Stimulated activated CD4-positive, alpha-beta T cell treated with anti-CD3 and anti-CD28 coated beads, TNF-alpha, amount 100 ng/mL, for 1 hour (primary cell): ENCODE data around the gene ABO.
"Not testable (repeated sequence)": the region's sequence is repeated elsewhere in the genome, so short reads cannot be mapped to it uniquely, and the experiment has no call there.

Experiments
- DNase-seq, 3 donors: peaks; one replicate each; pipeline ENCODE4 v3.0.0-alpha.2; 2020; ENCODE audit warnings: low read depth in 3 of 3, low spot score in 1 of 3

The ABO gene

DNA sequence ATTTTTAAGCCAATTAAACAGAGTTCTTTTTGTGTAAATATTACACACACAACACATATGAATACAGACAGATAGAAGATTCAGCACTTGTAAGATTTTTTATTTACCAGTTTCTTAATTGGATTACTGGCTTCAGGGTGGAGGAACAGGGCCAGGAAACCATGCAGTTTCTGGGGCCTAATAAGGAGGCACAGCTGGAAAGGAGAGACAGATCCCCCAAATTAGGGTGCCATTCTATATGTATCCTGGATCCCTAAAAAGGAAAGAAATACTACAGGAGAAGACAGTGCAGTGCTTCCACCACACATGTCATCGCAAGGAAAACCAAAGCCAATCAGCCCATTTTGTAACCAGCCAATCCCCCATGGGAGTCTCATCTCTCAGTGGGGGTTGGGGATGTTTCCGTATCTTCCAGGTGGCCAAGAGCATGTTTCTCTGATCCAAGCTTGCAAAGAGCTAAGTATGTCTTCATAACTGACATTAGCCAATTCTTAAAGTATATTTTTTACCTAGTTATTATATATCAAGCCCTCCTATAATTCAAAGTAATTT, 15.8 kb upstream of the ABO start:
- DNase-seq, result no peak

DNA sequence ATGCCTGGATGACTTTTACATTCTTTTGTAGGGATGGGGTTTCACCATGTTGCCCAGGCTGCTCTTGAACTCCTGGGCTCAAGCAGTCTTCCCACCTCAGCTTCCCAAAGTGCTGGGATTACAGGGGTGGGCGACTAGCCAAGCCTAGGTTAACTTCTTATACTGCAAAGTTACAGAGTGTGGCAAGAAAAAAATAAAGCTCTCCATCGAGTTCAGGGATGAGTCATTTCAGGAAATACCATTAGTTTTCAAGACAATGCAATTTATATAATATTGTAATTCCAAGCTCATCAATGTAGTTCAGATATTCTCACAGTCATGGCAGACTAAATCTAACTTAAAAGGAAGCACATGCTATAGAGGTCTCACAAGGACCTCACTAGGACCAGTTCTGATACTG, 11.5 kb upstream of the ABO start:
- DNase-seq, result no peak

DNA sequence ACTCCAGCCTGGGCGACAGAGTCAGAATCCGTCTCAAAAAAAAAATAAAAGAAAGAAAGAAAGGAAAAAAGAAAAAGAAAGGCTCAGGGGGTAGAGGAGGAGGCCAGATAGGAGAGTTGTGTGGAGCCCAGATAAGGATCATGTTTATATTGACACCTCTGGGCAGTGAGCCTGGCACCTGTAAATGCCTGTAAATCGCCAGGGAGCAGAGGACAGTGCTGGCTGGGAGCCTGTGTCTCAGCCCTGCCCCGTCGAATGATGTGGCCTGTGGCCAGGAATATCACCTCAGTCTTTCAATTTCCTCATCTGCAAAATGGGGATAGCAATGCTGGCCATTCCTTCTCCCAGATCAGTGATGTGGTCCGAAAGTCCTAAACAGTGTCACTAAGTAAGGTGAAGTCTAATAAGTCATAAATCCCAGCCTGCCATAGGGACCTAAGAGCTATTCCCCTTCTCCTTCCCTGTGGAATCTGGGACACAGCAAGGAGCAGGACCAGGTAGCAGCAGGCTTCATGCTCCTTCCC, 10.3 kb upstream of the ABO start:
- DNase-seq, result no peak

GRCh38 chr9:133284362-133284761, 9.4 kb upstream of the ABO start:
- DNase-seq, result no peak

GRCh38 chr9:133283255-133284032, 8.4 kb upstream of the ABO start:
- not testable (repeated sequence) for DNase-seq

DNA sequence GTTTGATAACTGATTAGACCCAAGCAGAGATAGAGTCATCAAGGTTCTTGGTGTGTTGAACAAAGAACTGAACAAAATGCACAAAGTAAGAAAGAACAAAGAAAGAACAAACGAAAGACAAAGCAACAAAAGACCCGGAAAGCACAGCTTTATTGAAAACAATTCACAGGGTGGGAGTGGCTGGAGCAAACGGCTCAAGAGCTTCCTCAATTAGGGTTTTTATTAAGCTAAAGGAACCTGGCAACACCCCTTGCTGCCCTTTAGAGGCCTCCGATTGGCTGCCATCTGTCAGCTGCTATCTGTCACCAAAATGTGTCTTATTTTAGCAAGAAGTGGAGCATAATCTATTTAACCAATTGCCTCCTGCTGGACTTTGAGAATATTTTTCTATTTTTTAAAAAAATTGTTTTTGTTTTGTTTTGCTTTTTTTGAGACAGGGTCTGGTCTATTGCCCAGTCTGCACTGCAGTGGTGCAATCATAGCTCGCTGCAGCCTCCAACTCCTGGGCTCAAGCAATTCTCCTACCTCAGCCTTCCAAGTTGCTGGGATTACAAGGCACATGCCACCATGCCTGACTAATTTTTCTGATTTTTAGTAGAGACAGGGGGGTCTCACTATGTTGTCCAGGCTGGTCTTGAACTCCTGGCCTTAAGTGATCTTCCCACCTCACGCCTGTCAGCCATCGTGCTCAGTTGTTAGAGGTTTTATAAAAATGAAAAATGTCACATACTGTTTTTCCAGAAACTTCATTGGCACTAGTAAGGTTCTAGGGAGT, 7.7 kb upstream of the ABO start:
- no peak for DNase-seq

- DNase-seq, result no peak
These were observed 5.4 kb upstream of the ABO start for GRCh38 chr9:133280392-133280791.

DNA sequence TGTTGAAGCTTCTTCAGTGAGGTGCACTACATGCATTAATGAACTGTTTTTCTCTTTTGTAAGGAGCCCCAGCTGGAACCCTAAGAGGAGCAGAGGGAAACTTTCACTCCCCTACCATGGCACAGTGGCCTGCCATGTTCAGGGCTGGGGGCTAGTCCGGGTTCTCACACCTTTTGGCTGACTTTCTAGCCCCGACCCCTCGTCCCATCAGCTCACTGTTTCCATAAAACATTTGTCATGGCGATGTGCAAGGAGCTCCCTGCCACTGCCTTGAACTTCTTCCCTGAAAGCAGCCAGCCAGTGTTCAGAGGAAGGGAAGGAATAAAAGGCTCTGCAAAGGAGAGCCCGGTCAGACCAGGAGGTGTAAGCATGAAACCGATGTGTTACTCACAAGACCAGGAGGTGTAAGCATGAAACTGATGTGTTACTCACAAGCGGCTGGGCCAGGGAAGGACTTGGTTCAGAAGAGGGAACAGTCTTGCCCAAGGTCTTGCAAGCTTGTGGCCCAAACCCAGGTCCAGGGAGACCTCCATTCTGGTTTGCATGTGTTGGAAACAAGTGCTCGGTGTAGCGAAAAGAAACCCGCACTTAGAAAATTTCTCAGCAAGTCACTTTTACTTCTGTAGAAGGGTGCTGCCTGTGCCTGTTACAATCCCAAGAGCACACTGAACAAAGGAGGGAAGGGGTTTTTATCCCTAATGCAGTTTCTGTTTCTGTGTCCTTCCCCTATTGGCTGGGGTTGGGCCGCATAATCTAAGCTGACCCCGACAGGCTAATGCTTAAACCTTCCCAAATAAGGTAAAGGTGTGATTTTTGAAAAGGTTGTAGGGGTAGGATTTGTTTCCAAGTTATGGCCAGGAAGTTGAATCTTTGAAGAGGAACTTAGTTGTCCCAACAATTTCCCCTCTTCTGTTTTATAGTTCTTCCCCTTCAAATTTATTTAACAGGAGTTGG, 3.4 kb upstream of the ABO start:
- no peak for DNase-seq

- no peak for DNase-seq
These were observed 2.5 kb upstream of the ABO start for GRCh38 chr9:133277467-133277866.

DNA sequence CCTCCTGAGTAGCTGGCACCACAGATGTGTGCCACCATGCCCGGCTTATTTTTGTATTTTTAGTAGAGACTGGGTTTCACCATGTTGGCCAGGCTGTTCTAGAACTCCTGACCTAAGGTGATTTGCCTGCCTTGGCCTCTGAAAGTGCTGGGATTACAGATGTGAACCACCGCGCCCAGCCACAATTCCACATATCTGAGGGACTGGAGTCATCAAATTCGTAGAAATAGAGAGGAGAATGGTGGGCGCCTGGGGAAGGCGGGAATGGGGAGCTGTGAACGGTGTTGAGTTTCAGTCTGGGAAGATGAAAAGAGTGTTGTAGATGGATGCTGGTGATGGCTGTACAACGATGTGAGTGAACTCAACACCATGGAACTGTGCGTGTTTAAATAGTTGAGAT, 1.9 kb upstream of the ABO start:
- no peak for DNase-seq

DNA sequence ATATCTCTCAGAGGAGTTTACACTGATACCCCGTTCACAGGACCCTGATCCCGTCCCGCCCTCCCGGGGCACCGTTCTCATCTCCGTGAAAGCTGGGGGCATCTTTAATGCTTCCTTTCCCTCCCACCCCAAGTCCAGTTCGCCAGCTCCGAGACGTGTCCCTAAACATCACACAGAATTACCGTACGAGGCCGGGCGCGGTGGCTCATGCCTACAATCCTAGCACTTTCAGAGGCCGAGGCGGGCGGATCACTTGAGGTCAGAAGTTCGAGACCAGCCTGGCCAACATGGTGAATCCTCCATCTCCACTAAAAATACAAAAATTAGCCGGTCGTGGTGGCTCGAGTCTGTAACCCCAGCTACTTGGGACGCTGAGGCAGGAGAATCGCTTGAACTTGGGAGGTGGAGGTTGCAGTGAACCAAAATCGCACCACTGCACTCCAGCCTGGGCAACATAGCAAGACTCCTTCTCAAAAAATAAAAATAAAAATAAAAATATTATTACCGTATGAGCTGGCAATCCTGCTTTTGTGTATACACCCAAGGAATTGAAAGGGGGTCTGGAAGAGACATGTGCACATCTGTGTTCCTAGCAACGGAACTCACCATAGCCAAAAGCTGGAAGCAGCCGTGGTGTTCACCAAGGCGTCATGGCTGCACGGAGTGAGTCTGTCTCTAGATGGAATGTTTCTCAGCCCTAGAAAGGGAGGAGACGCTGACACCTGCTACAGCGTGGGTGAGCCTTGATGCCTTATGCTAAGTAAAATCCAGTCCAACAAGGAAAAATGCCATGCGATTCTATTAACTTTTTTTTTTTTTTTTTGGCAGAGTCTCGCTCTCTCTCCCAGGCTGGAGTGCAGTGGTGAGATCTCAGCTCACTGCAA, 1.2 kb upstream of the ABO start:
- no peak for DNase-seq

GRCh38 chr9:133274236-133275104, 531 bp downstream of the ABO start:
- no peak for DNase-seq

DNA sequence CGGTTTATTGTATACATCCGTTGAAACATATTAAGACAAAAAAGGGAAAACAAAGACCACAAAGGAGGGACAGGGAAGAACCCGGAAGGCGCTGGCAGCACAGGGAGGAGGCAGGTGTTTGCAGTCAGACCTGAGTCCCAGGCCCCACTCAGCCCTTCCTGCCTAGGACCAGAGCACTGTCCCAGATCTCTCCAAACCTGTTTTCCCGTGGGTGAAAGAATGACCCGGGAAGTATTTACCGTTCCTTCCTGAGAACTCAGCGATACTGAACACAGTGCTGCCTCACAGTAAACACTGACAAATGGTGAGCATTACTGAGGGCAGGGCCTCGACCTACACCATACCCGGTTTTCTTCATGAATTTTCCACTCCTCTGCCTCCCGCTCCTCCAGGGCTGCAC, 1.2 kb downstream of the ABO start:
- no peak for DNase-seq

- DNase-seq, result no peak
These were observed 1.9 kb downstream of the ABO start for GRCh38 chr9:133273098-133273497.

- no peak for DNase-seq
These were observed 5.3 kb downstream of the ABO start for GRCh38 chr9:133269537-133270362.

GRCh38 chr9:133269136-133269535, 5.9 kb downstream of the ABO start:
- DNase-seq, result not testable (repeated sequence)

DNA sequence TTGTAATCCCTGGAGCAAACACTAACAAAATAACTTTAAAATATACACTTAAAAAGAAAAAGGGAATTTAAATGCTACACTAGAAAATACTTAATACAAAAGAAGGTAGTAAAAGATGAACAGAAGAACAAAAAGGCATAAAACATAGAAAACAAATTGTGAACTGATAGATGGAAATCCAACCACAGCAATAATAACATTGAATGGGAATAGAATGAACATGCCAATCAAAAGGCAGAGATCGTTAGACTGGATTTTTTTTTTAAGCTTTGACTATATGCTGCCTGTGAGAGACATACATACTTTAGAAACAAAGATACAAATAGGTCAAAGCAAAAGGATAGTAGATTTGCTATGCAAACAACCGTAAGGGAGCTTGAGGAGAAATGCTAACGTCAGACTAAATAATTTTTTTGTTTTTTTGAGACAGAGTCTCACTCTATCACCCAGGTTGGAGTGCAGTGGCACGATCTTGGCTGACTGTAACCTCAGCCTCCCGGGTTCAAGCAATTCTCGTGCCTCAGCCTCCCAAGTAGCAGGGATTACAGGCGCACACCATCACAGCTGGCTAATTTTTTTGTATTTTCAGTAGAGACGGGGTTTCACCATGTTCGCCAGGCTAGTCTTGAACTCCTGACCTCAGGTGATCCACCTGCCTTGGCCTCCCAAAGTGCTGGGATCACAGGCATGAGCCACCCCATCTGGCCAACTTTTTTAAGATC, 6.5 kb downstream of the ABO start:
- no peak for DNase-seq
